Endothelial cell of umbilical vein (primary cell): ENCODE measurements around the gene FILIP1. TPM values are rescaled to one million over a fixed set of nuclear protein-coding genes. Genes with fewer than 3 reads are reported as not detected.

ENCODE experiments used
- BruUV-seq: library from RNA; stranded (reverse); fragments of 400-500 nt; replicated peaks from 2 replicates; lab custom pipeline; 2021; lab: Mats Ljungman, UMichigan
- CTCF ChIA-PET: fragments of 300-600, 350-600 bp; sonication (Branson Sonifier 250); formaldehyde crosslinking; loops from one replicate; lab custom pipeline; 2021; ENCODE audit warnings: antibody characterized with exemption, inconsistent platforms; lab: Charles Lee
- POLR2A ChIA-PET: fragments of 300-600, 350-600 bp; sonication (Branson Sonifier 250); formaldehyde crosslinking; loops from one replicate; lab custom pipeline; 2021; ENCODE audit warnings: antibody characterized with exemption, inconsistent platforms; lab: Charles Lee
- DNase-seq: peaks from one replicate; pipeline ENCODE4 v3.0.0-alpha.2; 2011; ENCODE audit warnings: low read depth, low spot score
- FAIRE-seq: peaks from 2 replicates; lab custom pipeline; 2011; peaks lifted over from hg19 to GRCh38; lab: Jason Lieb, UNC
- H2AFZ ChIP-seq: 2 replicates; pipeline ENCODE4 v1.6.0; 2012; ENCODE audit warnings: low read depth, low read length, control low read depth, inconsistent platforms
- H3K27ac ChIP-seq: 2 replicates; pipeline ENCODE4 v1.5.1; 2011; ENCODE audit warnings: low read depth, mild to moderate bottlenecking, control low read depth, low read length, moderate library complexity; ENCODE audit not compliant: insufficient read depth
- H3K27me3 ChIP-seq, 2 experiments: 2 replicates each; pipeline versions ENCODE4 v1.6.0 to v1.6.1; 2011; ENCODE audit warnings: low read length in 2 of 2, mixed read lengths in 1 of 2; ENCODE audit not compliant: control insufficient read depth in 2 of 2, insufficient read depth in 2 of 2
- H3K36me3 ChIP-seq, 2 experiments: 2 replicates in 1 of 2; 3 replicates in 1 of 2; pipeline ENCODE4 v1.5.1; 2011; ENCODE audit warnings: low read length in 2 of 2, mild to moderate bottlenecking in 1 of 2, moderate library complexity in 1 of 2; ENCODE audit not compliant: control insufficient read depth in 2 of 2, insufficient read depth in 2 of 2; ENCODE audit errors: extremely low read depth in 1 of 2
- H3K4me1 ChIP-seq: 3 replicates; pipeline ENCODE4 v1.5.1; 2011; ENCODE audit warnings: mild to moderate bottlenecking, low read length; ENCODE audit not compliant: control insufficient read depth, insufficient read depth; ENCODE audit errors: extremely low read depth
- H3K4me2 ChIP-seq: 2 replicates; pipeline ENCODE4 v1.6.1; 2011; ENCODE audit warnings: low read length, control low read depth, mixed read lengths; ENCODE audit not compliant: insufficient read depth
- H3K4me3 ChIP-seq, 3 experiments: fragments of 200-600 bp in 1 of 3; sonication (generic), shearing (Covaris generic) in 1 of 3; replicated peaks in 1 of 3; 2 replicates each; pipeline ENCODE4 v1.5.1; 2011 to 2016; ENCODE audit warnings: control low read depth in 3 of 3, low read length in 3 of 3, mild to moderate bottlenecking in 2 of 3, inconsistent platforms in 1 of 3, low read depth in 1 of 3, moderate library complexity in 1 of 3; ENCODE audit not compliant: insufficient read depth in 1 of 3
- H3K79me2 ChIP-seq: 2 replicates; pipeline ENCODE4 v1.6.0; 2012; ENCODE audit warnings: low read length, inconsistent platforms; ENCODE audit not compliant: control insufficient read depth, insufficient read depth
- H3K9ac ChIP-seq: replicated peaks from 2 replicates; pipeline ENCODE3; 2011; ENCODE audit warnings: low read length, control low read depth; ENCODE audit not compliant: insufficient read depth; ENCODE audit errors: extremely low read depth
- H3K9me1 ChIP-seq: replicated peaks from 3 replicates; pipeline ENCODE4 v1.6.0; 2011; ENCODE audit warnings: mild to moderate bottlenecking, low read length; ENCODE audit not compliant: control insufficient read depth, insufficient read depth; ENCODE audit errors: extremely low read depth
- H3K9me3 ChIP-seq: replicated peaks from 2 replicates; pipeline ENCODE4 v1.5.1; 2012; ENCODE audit warnings: low read length, inconsistent platforms; ENCODE audit not compliant: control insufficient read depth, insufficient read depth
- H4K20me1 ChIP-seq: replicated peaks from 2 replicates; pipeline ENCODE3; 2011; ENCODE audit warnings: mild to moderate bottlenecking, low read length; ENCODE audit not compliant: control insufficient read depth, insufficient read depth; ENCODE audit errors: extremely low read depth
- EZH2 ChIP-seq: IDR thresholded peaks from 2 replicates; pipeline ENCODE4 v1.6.1; 2012; ENCODE audit warnings: borderline replicate concordance, low read depth, mild to moderate bottlenecking, moderate library complexity, low read length, inconsistent platforms; ENCODE audit not compliant: severe bottlenecking
- FOS ChIP-seq: IDR thresholded peaks from 2 replicates; pipeline ENCODE4 v1.6.1; 2011; ENCODE audit warnings: mild to moderate bottlenecking, low read length, moderate library complexity, borderline replicate concordance; ENCODE audit not compliant: insufficient read depth
- GATA2 ChIP-seq: IDR thresholded peaks from 2 replicates; pipeline ENCODE4 v1.7.0; 2011; ENCODE audit warnings: low read depth, mild to moderate bottlenecking, moderate library complexity, mixed read lengths, low read length; ENCODE audit not compliant: insufficient read length, insufficient read depth
- JUN ChIP-seq: IDR thresholded peaks from 2 replicates; pipeline ENCODE4 v1.6.1; 2011; ENCODE audit warnings: borderline replicate concordance, low read depth; ENCODE audit not compliant: insufficient read length, insufficient read depth
- MYC ChIP-seq: IDR thresholded peaks from one replicate; pipeline ENCODE4 v1.6.1; 2011; ENCODE audit warnings: mild to moderate bottlenecking, low read depth, low read length
- POLR2A ChIP-seq: IDR thresholded peaks from 2 replicates; pipeline ENCODE4 v1.6.1; 2012; ENCODE audit warnings: low read depth, mild to moderate bottlenecking, control low read depth, low read length
- POLR2AphosphoS5 ChIP-seq: IDR thresholded peaks from 2 replicates; pipeline ENCODE4 v1.6.1; 2012; ENCODE audit warnings: low read depth, mild to moderate bottlenecking, control low read depth, low read length, moderate library complexity; ENCODE audit not compliant: insufficient read depth
- dilution Hi-C: fragments of 300-500 bp; cut with MboI; formaldehyde crosslinking; loops from one replicate; pipeline ENCODE4 v1.15.0; 2019; ENCODE audit warnings: low sequenced_read_pairs; ENCODE audit not compliant: extremely low pct_ligation_motif_present
- intact Hi-C: fragments of 100-400 bp; cut with micrococcal nuclease; formaldehyde crosslinking; loops from one replicate; pipeline ENCODE4 v1.10.0; 2022
- polyA plus RNA-seq, 4 experiments: library from polyadenylated mRNA; depleted of rRNA in 3 of 4; stranded (reverse) in 3 of 4; unstranded in 1 of 4; fragments of >200 nt; gene quantifications; 2 replicates each; pipeline versions ENCODE4 v1.2.1 to v1.2.3, GENCODE V29; 2011 to 2012; ENCODE audit warnings: missing spikeins in 1 of 4
- total RNA-seq: library from RNA; stranded (reverse); gene quantifications from 2 replicates; pipeline ENCODE4 v1.2.3, GENCODE V29; 2021
- TF ChIP-seq, protein P1 (sequence below), 2 donors: IDR thresholded peaks; 1 replicate in 1 of 2; 2 replicates in 1 of 2; pipeline ENCODE4 v1.5.1; 2011; ENCODE audit warnings: low read length in 2 of 2, mild to moderate bottlenecking in 2 of 2, moderate library complexity in 2 of 2, control low read depth in 1 of 2, inconsistent platforms in 1 of 2, low read depth in 1 of 2; ENCODE audit not compliant: insufficient read depth in 1 of 2; ENCODE audit errors: extremely low read depth in 1 of 2

FILIP1 gene
- total and polyA plus RNA-seq, 2 donors (not counting 3 experiments of a cell fraction or from before 2014, with no cell fraction given) = 2.8 to 13.7 TPM

DNA sequence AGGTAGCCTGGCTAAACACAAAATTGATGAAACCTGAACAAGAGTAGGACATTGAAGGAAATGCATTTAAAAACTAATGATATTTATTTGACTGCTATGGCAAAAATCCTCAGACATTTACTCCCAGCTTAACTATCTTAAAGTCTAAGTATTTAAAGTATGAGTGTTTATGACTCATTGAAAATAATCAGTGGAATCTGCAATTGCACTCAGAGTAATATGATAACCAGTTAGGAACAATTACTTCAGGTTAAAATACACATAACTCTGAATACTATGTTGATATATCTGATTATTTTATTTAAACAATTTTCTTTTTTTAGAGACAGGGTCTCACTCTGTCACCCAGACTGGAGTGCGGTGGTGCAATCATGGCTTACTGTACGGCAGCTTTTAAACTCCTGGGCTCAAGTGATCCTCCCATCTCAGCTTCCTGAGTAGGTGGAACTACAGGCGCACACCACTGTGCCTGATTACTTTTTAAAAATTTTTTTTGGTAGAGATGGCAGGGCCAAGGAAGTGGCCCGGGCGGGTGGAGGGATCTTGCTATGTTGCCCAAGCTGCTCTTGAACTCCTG is 43.9 kb downstream of the FILIP1 start:
- Histone ChIP-seq H3K36me3 (no peaks in the 10 kb centered on the region), H3K9me3 (no peaks in the 10 kb centered on the region), H3K9me1 (no peaks in the 10 kb centered on the region), H3K4me3 (no peak overlapping the region), H3K9ac (no peak overlapping the region), H3K79me2 (no peaks in the 10 kb centered on the region), H3K27ac (no peak overlapping the region), H3K4me2 (no peak overlapping the region), H3K4me1 (no peaks in the 10 kb centered on the region), H4K20me1 (no peaks in the 10 kb centered on the region), H3K27me3 (peaks cover 2 to 8% of the 10 kb centered on the region in 2 experiments), H2AFZ (no peak overlapping the region)
- dilution Hi-C loops = no loop called here
- ChIA-PET CTCF (interaction anchor here (1.0 kb wide), 1 partner anchor 13 kb away, joined by 3 read pairs; no protein-coding TSS in a partner anchor), POLR2A (no interaction called here)
- DNase-seq (no peak), FAIRE-seq (no peak)
- TF ChIP-seq, protein P1, sequence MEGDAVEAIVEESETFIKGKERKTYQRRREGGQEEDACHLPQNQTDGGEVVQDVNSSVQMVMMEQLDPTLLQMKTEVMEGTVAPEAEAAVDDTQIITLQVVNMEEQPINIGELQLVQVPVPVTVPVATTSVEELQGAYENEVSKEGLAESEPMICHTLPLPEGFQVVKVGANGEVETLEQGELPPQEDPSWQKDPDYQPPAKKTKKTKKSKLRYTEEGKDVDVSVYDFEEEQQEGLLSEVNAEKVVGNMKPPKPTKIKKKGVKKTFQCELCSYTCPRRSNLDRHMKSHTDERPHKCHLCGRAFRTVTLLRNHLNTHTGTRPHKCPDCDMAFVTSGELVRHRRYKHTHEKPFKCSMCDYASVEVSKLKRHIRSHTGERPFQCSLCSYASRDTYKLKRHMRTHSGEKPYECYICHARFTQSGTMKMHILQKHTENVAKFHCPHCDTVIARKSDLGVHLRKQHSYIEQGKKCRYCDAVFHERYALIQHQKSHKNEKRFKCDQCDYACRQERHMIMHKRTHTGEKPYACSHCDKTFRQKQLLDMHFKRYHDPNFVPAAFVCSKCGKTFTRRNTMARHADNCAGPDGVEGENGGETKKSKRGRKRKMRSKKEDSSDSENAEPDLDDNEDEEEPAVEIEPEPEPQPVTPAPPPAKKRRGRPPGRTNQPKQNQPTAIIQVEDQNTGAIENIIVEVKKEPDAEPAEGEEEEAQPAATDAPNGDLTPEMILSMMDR (IDR thresholded peaks at IDR 0.05; ENCODE audit: extremely low read depth in 1 of 2, insufficient read depth in 1 of 2, low read depth in 1 of 2, low read length in 2 of 2) = no peak
- TF ChIP-seq JUN (peak; percentile 4), EZH2 (no peak), POLR2A (no peak), POLR2AphosphoS5 (no peak), FOS (no peak), MYC (no peak), GATA2 (no peak)
- intact Hi-C loops = no loop called here
- BruUV-seq = no TSS peak
